Stimulated activated naive CD8-positive, alpha-beta T cell treated with anti-CD3 and anti-CD28 coated beads, Interleukin-15, Interleukin-2, amounts not matched to agents 100 ng/mL and 50 ng/mL, for 24 hours (primary cell): ENCODE results near the gene VOPP1.
"Not testable (repeated sequence)": the region's sequence is repeated elsewhere in the genome, so short reads cannot be mapped to it uniquely, and the experiment has no call there.

Experiments
- H3K27ac Mint-ChIP-seq: one replicate; pipeline ENCODE4 v1.8.0; 2021; ENCODE audit warnings: mild to moderate bottlenecking, mixed read lengths
- H3K27me3 Mint-ChIP-seq: one replicate; pipeline ENCODE4 v1.8.0; 2021; ENCODE audit warnings: mixed read lengths
- H3K36me3 Mint-ChIP-seq: one replicate; pipeline ENCODE4 v1.8.0; 2021; ENCODE audit warnings: low read depth, mixed read lengths
- H3K4me1 Mint-ChIP-seq: one replicate; pipeline ENCODE4 v1.8.0; 2021; ENCODE audit warnings: low read depth, mixed read lengths
- H3K4me3 Mint-ChIP-seq: one replicate; pipeline ENCODE4 v1.8.0; 2021; ENCODE audit warnings: mild to moderate bottlenecking, mixed read lengths
- H3K9me3 Mint-ChIP-seq: one replicate; pipeline ENCODE4 v1.8.0; 2021; ENCODE audit warnings: mixed read lengths

VOPP1 gene

GRCh38 chr7:55520426-55521140, 51.7 kb downstream of the VOPP1 start:
- H3K4me3 Mint-ChIP-seq = no peak overlapping the region
- H3K4me1 Mint-ChIP-seq = peaks cover 63% of the 10 kb centered on the region
- peaks cover 47% of the 10 kb centered on the region for H3K36me3 Mint-ChIP-seq
- H3K27ac Mint-ChIP-seq = no peak overlapping the region
- no peaks in the 10 kb centered on the region for H3K9me3 Mint-ChIP-seq
- H3K27me3 Mint-ChIP-seq = no peaks in the 10 kb centered on the region

- no peaks in the 10 kb centered on the region for H3K27me3 Mint-ChIP-seq
- H3K36me3 Mint-ChIP-seq = peaks cover 48% of the 10 kb centered on the region
- H3K4me1 Mint-ChIP-seq = peaks cover 49% of the 10 kb centered on the region
- H3K9me3 Mint-ChIP-seq = no peaks in the 10 kb centered on the region
- H3K27ac Mint-ChIP-seq = no peak overlapping the region
- no peak overlapping the region for H3K4me3 Mint-ChIP-seq
These were observed 53.5 kb downstream of the VOPP1 start for GRCh38 chr7:55518836-55519235.

GRCh38 chr7:55517936-55518689, 54.2 kb downstream of the VOPP1 start:
- H3K27me3 Mint-ChIP-seq = no peaks in the 10 kb centered on the region
- H3K27ac Mint-ChIP-seq = no peak overlapping the region
- no peak overlapping the region for H3K4me3 Mint-ChIP-seq
- H3K9me3 Mint-ChIP-seq = no peaks in the 10 kb centered on the region
- H3K4me1 Mint-ChIP-seq = peaks cover 44% of the 10 kb centered on the region
- peaks cover 55% of the 10 kb centered on the region for H3K36me3 Mint-ChIP-seq

GRCh38 chr7:55517191-55517633, 55.1 kb downstream of the VOPP1 start:
- Mint-ChIP-seq H3K9me3 (no peaks in the 10 kb centered on the region), H3K4me3 (no peak overlapping the region), H3K36me3 (peaks cover 57% of the 10 kb centered on the region)

GRCh38 chr7:55516409-55516808, 55.9 kb downstream of the VOPP1 start:
- H3K4me3 Mint-ChIP-seq = peak overlapping the region; percentile 1
- peak overlapping the region; percentile 34 for H3K27ac Mint-ChIP-seq
- H3K9me3 Mint-ChIP-seq = no peaks in the 10 kb centered on the region
- H3K27me3 Mint-ChIP-seq = no peaks in the 10 kb centered on the region
- peaks cover 44% of the 10 kb centered on the region for H3K4me1 Mint-ChIP-seq
- H3K36me3 Mint-ChIP-seq = peaks cover 57% of the 10 kb centered on the region

More at GRCh38 chr7:55517191-55517633, 55.1 kb downstream of the VOPP1 start:
- peaks cover 41% of the 10 kb centered on the region for H3K4me1 Mint-ChIP-seq
- no peaks in the 10 kb centered on the region for H3K27me3 Mint-ChIP-seq
- H3K27ac Mint-ChIP-seq = peak overlapping the region; percentile 57

- H3K4me1 Mint-ChIP-seq = peaks cover 47% of the 10 kb centered on the region
- no peaks in the 10 kb centered on the region for H3K27me3 Mint-ChIP-seq
- H3K9me3 Mint-ChIP-seq = no peaks in the 10 kb centered on the region
- H3K36me3 Mint-ChIP-seq = peaks cover 54% of the 10 kb centered on the region
- H3K27ac Mint-ChIP-seq = peak overlapping the region; percentile 34
- H3K4me3 Mint-ChIP-seq = no peak overlapping the region
These were observed 56.6 kb downstream of the VOPP1 start for GRCh38 chr7:55515569-55516279.

GRCh38 chr7:55514546-55515265, 57.6 kb downstream of the VOPP1 start:
- Mint-ChIP-seq H3K4me1 (peaks cover 55% of the 10 kb centered on the region), H3K36me3 (peaks cover 52% of the 10 kb centered on the region), H3K4me3 (no peak overlapping the region), H3K9me3 (no peaks in the 10 kb centered on the region), H3K27me3 (no peaks in the 10 kb centered on the region), H3K27ac (no peak overlapping the region)

- Mint-ChIP-seq H3K27ac (peak overlapping the region; percentile 40), H3K36me3 (peaks cover 44% of the 10 kb centered on the region), H3K4me1 (peaks cover 61% of the 10 kb centered on the region), H3K9me3 (no peaks in the 10 kb centered on the region), H3K4me3 (no peak overlapping the region), H3K27me3 (no peaks in the 10 kb centered on the region)
These were observed 58.4 kb downstream of the VOPP1 start for GRCh38 chr7:55513868-55514267.

GRCh38 chr7:55512635-55513191, 59.6 kb downstream of the VOPP1 start:
- Mint-ChIP-seq H3K9me3 (no peaks in the 10 kb centered on the region), H3K27me3 (no peaks in the 10 kb centered on the region), H3K36me3 (peaks cover 33% of the 10 kb centered on the region), H3K27ac (no peak overlapping the region), H3K4me1 (peaks cover 66% of the 10 kb centered on the region), H3K4me3 (no peak overlapping the region)

- H3K27ac Mint-ChIP-seq = no peak overlapping the region
- H3K4me3 Mint-ChIP-seq = no peak overlapping the region
- H3K9me3 Mint-ChIP-seq = no peaks in the 10 kb centered on the region
- no peaks in the 10 kb centered on the region for H3K27me3 Mint-ChIP-seq
- peaks cover 29% of the 10 kb centered on the region for H3K36me3 Mint-ChIP-seq
- H3K4me1 Mint-ChIP-seq = peaks cover 68% of the 10 kb centered on the region
These were observed 61.7 kb downstream of the VOPP1 start for GRCh38 chr7:55510621-55511020.

- H3K27ac Mint-ChIP-seq, H3K27me3 Mint-ChIP-seq, H3K4me3 Mint-ChIP-seq, H3K9me3 Mint-ChIP-seq: not testable (repeated sequence)
- H3K4me1 Mint-ChIP-seq = peaks cover 69% of the 10 kb centered on the region
- peaks cover 27% of the 10 kb centered on the region for H3K36me3 Mint-ChIP-seq
These were observed 62.1 kb downstream of the VOPP1 start for GRCh38 chr7:55510206-55510605.

- Mint-ChIP-seq H3K4me3 (no peak overlapping the region), H3K27ac (peak overlapping the region; percentile 36), H3K36me3 (peaks cover 32% of the 10 kb centered on the region), H3K4me1 (peaks cover 77% of the 10 kb centered on the region), H3K9me3 (no peaks in the 10 kb centered on the region), H3K27me3 (no peaks in the 10 kb centered on the region)
These were observed 63.0 kb downstream of the VOPP1 start for GRCh38 chr7:55509322-55509721.

GRCh38 chr7:55508221-55509011, 63.9 kb downstream of the VOPP1 start:
- Mint-ChIP-seq H3K27me3 (no peaks in the 10 kb centered on the region), H3K9me3 (no peaks in the 10 kb centered on the region), H3K36me3 (peaks cover 25% of the 10 kb centered on the region), H3K4me1 (peaks cover 83% of the 10 kb centered on the region), H3K4me3 (no peak overlapping the region), H3K27ac (peak overlapping the region; percentile 65)

- H3K4me3 Mint-ChIP-seq = no peak overlapping the region
- no peaks in the 10 kb centered on the region for H3K9me3 Mint-ChIP-seq
- peaks cover 87% of the 10 kb centered on the region for H3K4me1 Mint-ChIP-seq
- peaks cover 25% of the 10 kb centered on the region for H3K36me3 Mint-ChIP-seq
- peak overlapping the region; percentile 65 for H3K27ac Mint-ChIP-seq
- no peaks in the 10 kb centered on the region for H3K27me3 Mint-ChIP-seq
These were observed 64.6 kb downstream of the VOPP1 start for GRCh38 chr7:55507743-55508142.
